ENCODE results near the gene NTNG2. TPM values are rescaled to one million over a fixed set of nuclear protein-coding genes. Genes with fewer than 3 reads are reported as not detected.
"Not testable (repeated sequence)": the region's sequence is repeated elsewhere in the genome, so short reads cannot be mapped to it uniquely, and the experiment has no call there.

NTNG2 gene
- total and polyA plus RNA-seq, 10 of the 15 experiments (the other 5 are each of a cell fraction or from before 2014, with no cell fraction given): 0.37 to 0.79 (median 0.45) TPM; not detected in 6

DNA sequence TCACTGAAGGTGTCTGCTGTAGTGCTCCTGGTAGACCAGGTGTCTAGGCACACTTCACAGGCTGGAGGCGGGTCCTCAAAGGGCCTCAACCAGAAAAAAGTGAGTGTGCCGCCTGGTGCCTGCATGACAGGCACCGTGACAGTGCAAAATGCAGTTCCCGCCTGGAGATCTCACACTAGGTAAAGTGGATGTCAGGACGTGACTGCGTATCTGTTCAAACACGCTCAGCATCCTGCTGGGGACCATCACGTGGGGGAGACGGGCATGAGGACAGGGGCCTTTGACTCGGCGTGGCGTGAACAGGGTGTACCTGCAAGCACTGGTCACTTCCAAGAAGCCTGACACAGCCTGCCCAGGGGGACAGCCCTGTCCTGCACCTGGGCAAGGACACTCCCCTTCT is 32.3 kb upstream of the NTNG2 start:
- no peak overlapping the region for H2AFZ ChIP-seq (ENCODE audit: control insufficient read depth, low read depth, low read length)
- H3K4me3 ChIP-seq: no peak overlapping the region
- no TSS peak for BruUV-seq (replicated peaks)
- ATAC-seq: no peak
- no peaks in the 10 kb centered on the region for H3K36me3 ChIP-seq (ENCODE audit: control insufficient read depth in 2 of 2, insufficient read depth in 2 of 2, low read length in 1 of 2)
- intact Hi-C loops (cut with micrococcal nuclease; ENCODE audit: unreplicated experiment): no loop called here
- no peak for TF ChIP-seq MYB (IDR thresholded peaks at IDR 0.05; ENCODE audit: borderline replicate concordance, low read depth, low read length)
- TF ChIP-seq NFXL1 (IDR thresholded peaks at IDR 0.05; ENCODE audit: borderline replicate concordance): no peak
- no peak for TF ChIP-seq TCF12 (IDR thresholded peaks at IDR 0.05; ENCODE audit: low read depth, low read length)
- no peak for TF ChIP-seq HCFC1 (IDR thresholded peaks at IDR 0.05; ENCODE audit: low read length)
- TF ChIP-seq CBFB (IDR thresholded peaks at IDR 0.05; ENCODE audit: low read depth): no peak
- TF ChIP-seq SP1 (IDR thresholded peaks at IDR 0.05; ENCODE audit: low read depth, low read length): no peak
- TF ChIP-seq RB1 (IDR thresholded peaks at IDR 0.05; ENCODE audit: borderline replicate concordance): no peak
- no peak for TF ChIP-seq IRF4 (IDR thresholded peaks at IDR 0.05; ENCODE audit: low read depth, low read length)
- no peak for TF ChIP-seq EED (IDR thresholded peaks at IDR 0.05; ENCODE audit: low read depth)
- TF ChIP-seq KDM1A (IDR thresholded peaks at IDR 0.05; ENCODE audit: borderline replicate concordance): no peak
- TF ChIP-seq, protein P1, sequence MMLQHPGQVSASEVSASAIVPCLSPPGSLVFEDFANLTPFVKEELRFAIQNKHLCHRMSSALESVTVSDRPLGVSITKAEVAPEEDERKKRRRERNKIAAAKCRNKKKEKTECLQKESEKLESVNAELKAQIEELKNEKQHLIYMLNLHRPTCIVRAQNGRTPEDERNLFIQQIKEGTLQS (IDR thresholded peaks at IDR 0.05; ENCODE audit: borderline replicate concordance, extremely low read depth, low read depth, low read length): no peak
- peaks cover 3% of the 10 kb centered on the region in 2 experiments; a peak in 2 of 4 replicates for H3K27me3 ChIP-seq (replicated peaks in 1 of 2; ENCODE audit: control insufficient read depth in 2 of 2, insufficient read depth in 2 of 2, low read length in 1 of 2)
- H4K20me1 ChIP-seq (ENCODE audit: control insufficient read depth, insufficient read depth): no peaks in the 10 kb centered on the region
- in situ Hi-C loops (cut with MboI): no loop called here
- H3K9me3 ChIP-seq (replicated peaks; ENCODE audit: control insufficient read depth, insufficient read depth, low read length): no peaks in the 10 kb centered on the region
- ChIA-PET RAD21 (ENCODE audit: unreplicated experiment) (no interaction called here), CTCF (interaction anchor here (0.9 kb wide), 1 partner anchor 107 kb away, joined by 3 read pairs; no protein-coding TSS in a partner anchor), POLR2A (no interaction called here), SMC1A (ENCODE audit: uncharacterized antibody, unreplicated experiment) (no interaction called here)
- no peaks in the 10 kb centered on the region for H3K79me2 ChIP-seq (ENCODE audit: control insufficient read depth, insufficient read depth, low read length)
- no peak for DNase-seq (ENCODE audit: low read depth, low spot score)
- H3K4me2 ChIP-seq (ENCODE audit: control insufficient read depth, insufficient read depth): no peak overlapping the region
- no peak overlapping the region for H3K9ac ChIP-seq (ENCODE audit: control insufficient read depth, insufficient read depth, low read length)
- no peak for FAIRE-seq
- H3K4me1 ChIP-seq (ENCODE audit: control insufficient read depth, insufficient read depth, low read length): no peaks in the 10 kb centered on the region
- no peak overlapping the region for H3K27ac ChIP-seq (ENCODE audit: control insufficient read depth, insufficient read depth)
- WGBS (ENCODE audit: insufficient coverage, insufficient replicate concordance, low lambda C conversion rate, missing lambda C conversion rate): 60% methylated on average over 12 of the region's 12 CpGs

DNA sequence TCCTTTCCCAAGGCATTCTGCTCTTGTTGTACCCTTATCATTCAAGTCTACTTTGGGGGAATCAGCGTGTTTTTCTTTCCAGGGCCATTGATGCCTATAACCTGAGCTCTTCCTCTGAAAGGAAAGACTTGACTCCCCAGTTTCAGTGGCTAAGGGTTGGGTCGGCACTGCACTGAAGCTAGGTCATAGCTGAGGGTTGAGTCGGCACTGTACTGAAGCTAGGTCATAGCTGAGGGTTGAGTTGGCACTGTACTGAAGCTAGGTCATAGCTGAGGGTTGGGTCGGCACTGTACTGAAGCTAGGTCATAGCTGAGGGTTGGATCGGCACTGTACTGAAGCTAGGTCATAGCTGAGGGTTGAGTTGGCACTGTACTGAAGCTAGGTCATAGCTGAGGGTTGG is 27.8 kb upstream of the NTNG2 start:
- H4K20me1 ChIP-seq (ENCODE audit: control insufficient read depth, insufficient read depth); H3K9ac ChIP-seq (ENCODE audit: control insufficient read depth, insufficient read depth, low read length); H3K27ac ChIP-seq (ENCODE audit: control insufficient read depth, insufficient read depth); H3K4me2 ChIP-seq (ENCODE audit: control insufficient read depth, insufficient read depth); H2AFZ ChIP-seq (ENCODE audit: control insufficient read depth, low read depth, low read length); H3K27me3 ChIP-seq (replicated peaks in 1 of 2; ENCODE audit: control insufficient read depth in 2 of 2, insufficient read depth in 2 of 2, low read length in 1 of 2); DNase-seq (ENCODE audit: low read depth, low spot score); SMC1A ChIA-PET (ENCODE audit: uncharacterized antibody, unreplicated experiment); H3K4me1 ChIP-seq (ENCODE audit: control insufficient read depth, insufficient read depth, low read length); H3K36me3 ChIP-seq (ENCODE audit: control insufficient read depth in 2 of 2, insufficient read depth in 2 of 2, low read length in 1 of 2); ATAC-seq; RAD21 ChIA-PET (ENCODE audit: unreplicated experiment); POLR2A ChIA-PET; H3K9me3 ChIP-seq (replicated peaks; ENCODE audit: control insufficient read depth, insufficient read depth, low read length); FAIRE-seq; H3K79me2 ChIP-seq (ENCODE audit: control insufficient read depth, insufficient read depth, low read length); intact Hi-C loops (cut with micrococcal nuclease; ENCODE audit: unreplicated experiment); in situ Hi-C loops (cut with MboI); H3K4me3 ChIP-seq; BruUV-seq (replicated peaks): not testable (repeated sequence)
- WGBS (ENCODE audit: insufficient coverage, insufficient replicate concordance, low lambda C conversion rate, missing lambda C conversion rate): 13% methylated on average over 5 of the region's 5 CpGs
- CTCF ChIA-PET: interaction anchor here (0.8 to 1.1 kb wide), 2 partner anchors 34 to 102 kb away, joined by 3 to 4 read pairs; no protein-coding TSS in a partner anchor
